IPS-18a (cell line): ENCODE results near the gene CCL2.
A peak's percentile ranks its signal among the peaks of the same experiment; 100 is the strongest.

Source experiments
- H3K27ac ChIP-seq: one replicate; pipeline ENCODE4 v1.5.1; 2013; ENCODE audit warnings: low read length
- H3K27me3 ChIP-seq: one replicate; pipeline ENCODE4 v1.6.1; 2013; ENCODE audit warnings: mild to moderate bottlenecking, low read length; ENCODE audit not compliant: control insufficient read depth, insufficient read depth
- H3K36me3 ChIP-seq: one replicate; pipeline ENCODE4 v1.6.1; 2013; ENCODE audit warnings: low read depth, low read length; ENCODE audit not compliant: control insufficient read depth
- H3K4me1 ChIP-seq: one replicate; pipeline ENCODE4 v1.6.1; 2013; ENCODE audit warnings: low read depth, low read length; ENCODE audit not compliant: control insufficient read depth
- H3K4me3 ChIP-seq: one replicate; pipeline ENCODE4 v1.5.1; 2013; ENCODE audit warnings: low read length
- H3K9ac ChIP-seq: one replicate; pipeline ENCODE4 v1.6.1; 2013; ENCODE audit warnings: mild to moderate bottlenecking, low read length, moderate library complexity
- H3K9me3 ChIP-seq: one replicate; pipeline ENCODE4 v1.6.1; 2013; ENCODE audit warnings: low read depth, low read length; ENCODE audit not compliant: control insufficient read depth

The CCL2 gene

DNA sequence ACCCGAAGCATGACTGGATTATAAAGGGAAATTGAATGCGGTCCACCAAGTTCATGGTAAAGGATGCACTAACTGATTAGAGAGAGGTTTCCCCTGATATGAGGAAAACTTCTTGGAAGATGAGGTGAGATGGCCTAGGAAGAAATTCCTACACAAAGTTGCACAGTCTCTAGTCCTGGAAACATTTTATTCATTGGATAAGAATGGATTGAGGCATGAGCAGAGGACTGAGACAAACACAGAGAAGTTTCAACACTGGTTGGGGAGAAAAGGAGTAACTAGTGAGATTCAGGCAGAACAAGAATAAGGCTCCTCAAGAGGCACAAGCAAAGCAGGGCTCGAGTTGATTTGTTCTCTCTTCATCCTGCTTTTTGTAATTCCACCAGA lies 2.0 kb upstream of the CCL2 start:
- H3K4me3 ChIP-seq: no peak overlapping the region
- no peak overlapping the region for H3K9ac ChIP-seq
- no peaks in the 10 kb centered on the region for H3K36me3 ChIP-seq
- no peaks in the 10 kb centered on the region for H3K27me3 ChIP-seq
- H3K4me1 ChIP-seq: peaks cover 29% of the 10 kb centered on the region
- H3K27ac ChIP-seq: no peak overlapping the region
- H3K9me3 ChIP-seq: no peaks in the 10 kb centered on the region

DNA sequence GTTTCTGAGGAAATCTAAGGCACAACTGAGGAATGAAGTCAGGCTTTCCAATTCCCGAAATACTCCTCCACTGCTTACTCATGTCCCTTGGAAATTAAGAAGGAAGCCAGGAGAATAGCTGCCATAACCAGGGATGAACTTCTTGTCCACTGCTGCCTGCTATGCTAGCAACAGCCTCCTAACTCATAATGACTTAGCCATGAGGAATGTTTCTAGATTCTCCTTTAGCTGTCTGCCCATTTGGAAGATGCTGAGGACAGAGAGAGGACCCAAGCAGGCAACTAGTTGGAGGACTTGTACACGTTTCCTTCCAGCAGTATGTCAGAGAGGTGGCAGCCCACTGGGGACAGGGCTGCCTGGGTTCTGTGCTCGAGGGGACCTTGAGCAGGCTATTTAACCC lies 939 bp upstream of the CCL2 start:
- no peak overlapping the region for H3K27ac ChIP-seq
- peak overlapping the region; percentile 38 for H3K4me3 ChIP-seq
- no peak overlapping the region for H3K9ac ChIP-seq
- peaks cover 29% of the 10 kb centered on the region for H3K4me1 ChIP-seq
- H3K9me3 ChIP-seq: no peaks in the 10 kb centered on the region
- no peaks in the 10 kb centered on the region for H3K27me3 ChIP-seq
- no peaks in the 10 kb centered on the region for H3K36me3 ChIP-seq

DNA sequence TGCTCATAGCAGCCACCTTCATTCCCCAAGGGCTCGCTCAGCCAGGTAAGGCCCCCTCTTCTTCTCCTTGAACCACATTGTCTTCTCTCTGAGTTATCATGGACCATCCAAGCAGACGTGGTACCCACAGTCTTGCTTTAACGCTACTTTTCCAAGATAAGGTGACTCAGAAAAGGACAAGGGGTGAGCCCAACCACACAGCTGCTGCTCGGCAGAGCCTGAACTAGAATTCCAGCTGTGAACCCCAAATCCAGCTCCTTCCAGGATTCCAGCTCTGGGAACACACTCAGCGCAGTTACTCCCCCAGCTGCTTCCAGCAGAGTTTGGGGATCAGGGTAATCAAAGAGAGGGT lies 272 bp downstream of the CCL2 start:
- Histone ChIP-seq H3K36me3 (no peaks in the 10 kb centered on the region), H3K9ac (no peak overlapping the region), H3K27ac (no peak overlapping the region), H3K27me3 (no peaks in the 10 kb centered on the region), H3K4me1 (peaks cover 29% of the 10 kb centered on the region), H3K4me3 (peak overlapping the region; percentile 38), H3K9me3 (no peaks in the 10 kb centered on the region)

DNA sequence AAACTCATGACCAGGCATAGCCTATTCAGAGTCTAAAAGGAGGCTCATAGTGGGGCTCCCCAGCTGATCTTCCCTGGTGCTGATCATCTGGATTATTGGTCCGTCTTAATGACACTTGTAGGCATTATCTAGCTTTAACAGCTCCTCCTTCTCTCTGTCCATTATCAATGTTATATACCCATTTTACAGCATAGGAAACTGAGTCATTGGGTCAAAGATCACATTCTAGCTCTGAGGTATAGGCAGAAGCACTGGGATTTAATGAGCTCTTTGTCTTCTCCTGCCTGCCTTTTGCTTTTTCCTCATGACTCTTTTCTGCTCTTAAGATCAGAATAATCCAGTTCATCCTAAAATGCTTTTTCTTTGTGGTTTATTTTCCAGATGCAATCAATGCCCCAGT lies 756 bp downstream of the CCL2 start:
- Histone ChIP-seq H3K36me3 (no peaks in the 10 kb centered on the region), H3K27me3 (no peaks in the 10 kb centered on the region), H3K9ac (no peak overlapping the region), H3K27ac (no peak overlapping the region), H3K4me1 (peaks cover 27% of the 10 kb centered on the region), H3K4me3 (peak overlapping the region; percentile 38), H3K9me3 (no peaks in the 10 kb centered on the region)

DNA sequence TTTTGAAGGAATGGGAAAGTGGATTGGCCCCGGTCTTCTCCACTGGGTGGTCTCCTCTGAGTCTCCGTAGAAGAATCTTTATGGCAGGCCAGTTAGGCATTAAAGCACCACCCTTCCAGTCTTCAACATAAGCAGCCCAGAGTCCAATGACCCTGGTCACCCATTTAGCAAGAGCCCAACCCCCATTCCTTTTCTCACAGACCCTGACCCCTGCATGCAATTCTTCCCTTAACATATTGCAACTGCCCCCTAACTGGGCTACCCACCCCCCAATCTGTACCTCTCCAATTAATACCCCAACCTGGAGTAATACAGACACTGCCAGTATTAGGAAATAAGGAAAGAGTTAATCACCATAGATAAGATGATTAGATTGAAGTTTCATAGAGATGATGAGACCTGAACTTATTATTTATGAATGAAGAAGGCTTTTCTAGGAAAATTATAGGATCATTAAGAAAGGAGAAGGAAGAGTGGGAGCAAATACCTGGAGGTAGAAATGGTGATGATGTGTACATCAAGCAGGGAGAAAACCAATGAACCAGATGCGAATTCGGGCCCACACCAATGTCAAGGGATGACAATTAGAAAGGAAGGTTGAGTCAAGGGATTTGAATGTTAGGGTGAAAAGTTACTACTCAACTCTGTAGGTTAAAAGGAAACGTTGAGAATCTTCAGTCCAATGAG lies 2.4 kb downstream of the CCL2 start:
- H3K27ac ChIP-seq: no peak overlapping the region
- no peaks in the 10 kb centered on the region for H3K36me3 ChIP-seq
- H3K4me3 ChIP-seq: no peak overlapping the region
- no peaks in the 10 kb centered on the region for H3K27me3 ChIP-seq
- H3K9ac ChIP-seq: no peak overlapping the region
- H3K4me1 ChIP-seq: peaks cover 22% of the 10 kb centered on the region
- no peaks in the 10 kb centered on the region for H3K9me3 ChIP-seq

DNA sequence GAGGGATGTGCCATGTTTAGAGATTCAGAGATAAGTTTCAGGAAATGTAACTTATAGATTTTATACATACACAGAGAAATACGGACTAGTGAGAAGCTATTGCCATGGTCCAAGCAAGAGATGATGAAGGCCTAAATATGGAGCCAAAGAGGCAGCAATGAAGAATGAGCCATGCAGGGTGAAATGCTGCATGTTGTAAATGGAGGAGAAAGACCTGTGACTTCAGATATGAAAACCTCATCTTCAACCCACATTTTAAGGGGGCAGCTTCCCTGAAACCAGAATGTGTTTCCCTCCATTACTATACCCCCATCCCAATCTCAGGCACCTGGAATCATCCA lies 2.9 kb downstream of the CCL2 start:
- Histone ChIP-seq H3K4me1 (peaks cover 22% of the 10 kb centered on the region), H3K27ac (no peak overlapping the region), H3K9ac (no peak overlapping the region), H3K36me3 (no peaks in the 10 kb centered on the region), H3K4me3 (no peak overlapping the region), H3K27me3 (no peaks in the 10 kb centered on the region), H3K9me3 (no peaks in the 10 kb centered on the region)

DNA sequence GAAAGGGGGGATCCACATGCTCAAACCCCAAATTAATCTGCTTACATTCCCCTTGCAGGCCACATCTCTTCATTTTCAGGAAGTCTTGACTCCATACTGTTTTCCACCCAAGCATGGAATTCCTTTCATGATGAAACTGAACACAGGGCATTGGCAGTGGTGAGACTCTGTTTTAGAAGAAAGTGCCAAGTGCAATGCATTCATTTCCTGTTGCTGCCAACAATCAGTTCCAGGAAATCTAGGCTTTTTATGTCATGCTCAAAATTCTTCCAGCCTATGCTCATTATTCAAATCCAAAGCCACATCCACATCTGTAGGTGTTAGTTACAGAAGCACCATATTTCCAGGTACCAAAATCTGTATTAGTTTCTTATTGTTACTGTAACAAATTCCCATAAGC lies 4.1 kb downstream of the CCL2 start:
- Histone ChIP-seq H3K27me3 (no peaks in the 10 kb centered on the region), H3K36me3 (no peaks in the 10 kb centered on the region), H3K9me3 (no peaks in the 10 kb centered on the region), H3K27ac (no peak overlapping the region), H3K9ac (no peak overlapping the region), H3K4me3 (no peak overlapping the region), H3K4me1 (peaks cover 19% of the 10 kb centered on the region)

DNA sequence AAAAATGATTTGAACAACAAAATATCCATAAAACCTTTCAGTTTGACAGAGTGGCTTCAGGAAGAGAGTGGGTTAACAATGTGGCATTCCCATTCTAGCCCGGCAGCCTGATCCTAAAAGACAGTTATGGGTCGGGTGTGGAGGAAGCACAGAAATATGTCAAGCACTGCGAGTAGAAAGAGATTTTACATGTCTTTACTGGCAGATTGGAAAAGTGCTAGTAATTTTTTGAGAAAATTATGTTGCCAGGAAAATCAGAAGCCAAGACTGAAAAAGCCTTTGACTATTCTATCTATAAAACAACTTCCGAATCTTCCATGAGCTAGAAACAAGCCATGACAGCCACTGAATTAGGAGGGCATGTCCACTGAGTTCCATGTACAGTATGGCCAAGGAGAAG lies 5.8 kb downstream of the CCL2 start:
- Histone ChIP-seq H3K27ac (no peak overlapping the region), H3K4me3 (no peak overlapping the region), H3K9ac (no peak overlapping the region), H3K9me3 (no peaks in the 10 kb centered on the region), H3K27me3 (no peaks in the 10 kb centered on the region), H3K36me3 (no peaks in the 10 kb centered on the region), H3K4me1 (peaks cover 3% of the 10 kb centered on the region)

DNA sequence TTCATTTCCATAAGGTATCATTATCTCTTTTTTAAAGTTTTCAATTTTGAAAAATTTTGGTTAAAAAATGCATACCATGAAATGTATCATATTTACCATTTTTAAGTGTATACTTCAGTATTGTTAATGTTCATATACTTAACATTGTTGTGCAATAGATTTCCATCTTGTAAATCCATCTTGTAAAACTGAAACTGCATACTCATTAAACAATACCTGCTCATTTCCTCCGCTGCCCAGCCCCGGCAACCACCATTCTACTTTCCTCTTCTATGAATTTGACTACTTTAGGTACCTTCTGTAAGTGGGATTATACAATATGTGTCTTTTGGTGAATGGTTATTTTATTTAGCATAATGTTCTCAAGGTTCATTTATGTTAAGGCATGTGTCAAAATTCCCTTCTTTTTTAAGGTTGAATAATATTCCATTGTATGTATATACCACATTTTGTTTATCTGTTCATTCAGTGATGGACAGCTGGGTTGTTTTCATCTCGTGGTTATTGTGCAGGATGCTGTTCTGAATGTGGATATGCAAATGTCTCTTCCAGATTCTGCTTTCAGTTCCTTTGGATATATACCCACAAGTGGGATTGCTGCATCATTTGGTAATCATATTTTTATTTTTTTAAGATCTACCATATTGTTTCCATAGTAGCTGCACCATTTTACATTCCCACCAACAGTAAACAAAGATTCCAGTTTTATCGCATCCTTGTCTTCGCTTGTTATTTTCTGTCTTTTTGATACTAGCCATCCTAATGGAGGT lies 6.7 kb downstream of the CCL2 start:
- Histone ChIP-seq H3K27ac (no peak overlapping the region), H3K4me3 (no peak overlapping the region), H3K36me3 (no peaks in the 10 kb centered on the region), H3K9me3 (no peaks in the 10 kb centered on the region), H3K27me3 (no peaks in the 10 kb centered on the region), H3K9ac (no peak overlapping the region), H3K4me1 (no peaks in the 10 kb centered on the region)

DNA sequence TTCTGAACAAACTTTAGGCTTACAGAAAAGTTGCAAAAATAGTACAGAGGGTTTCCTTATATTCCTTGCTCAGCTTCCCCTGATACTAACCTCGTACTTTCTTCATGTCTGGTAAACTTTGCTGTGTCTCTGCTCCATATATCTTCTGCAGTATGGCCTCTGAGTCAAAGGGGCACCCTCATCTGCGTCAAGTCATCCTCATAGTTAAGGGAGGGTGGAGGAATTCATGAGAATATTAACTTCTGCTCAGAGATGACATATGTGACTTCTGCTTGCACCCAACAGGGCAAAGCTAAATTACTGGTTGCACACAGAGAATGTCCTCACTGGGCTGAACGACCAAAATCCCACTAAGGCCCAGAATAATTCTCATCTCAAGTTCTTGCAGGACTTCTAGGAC lies 10.6 kb downstream of the CCL2 start:
- Histone ChIP-seq H3K4me3 (no peak overlapping the region), H3K27ac (no peak overlapping the region), H3K27me3 (no peaks in the 10 kb centered on the region), H3K36me3 (no peaks in the 10 kb centered on the region), H3K9me3 (no peaks in the 10 kb centered on the region), H3K9ac (no peak overlapping the region), H3K4me1 (no peaks in the 10 kb centered on the region)

DNA sequence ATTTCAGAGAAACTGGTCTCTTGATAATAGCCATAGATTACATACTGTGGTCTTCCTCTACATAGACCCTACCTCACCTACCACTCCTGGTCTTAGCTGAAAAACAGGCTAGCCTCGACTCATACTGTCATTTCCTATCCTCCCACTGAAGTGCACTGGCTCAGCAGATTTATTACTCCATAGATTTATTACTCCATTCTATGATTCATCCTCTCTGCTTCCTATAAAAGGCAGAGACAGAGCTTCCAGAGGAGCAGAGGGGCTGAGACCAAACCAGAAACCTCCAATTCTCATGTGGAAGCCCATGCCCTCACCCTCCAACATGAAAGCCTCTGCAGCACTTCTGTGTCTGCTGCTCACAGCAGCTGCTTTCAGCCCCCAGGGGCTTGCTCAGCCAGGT lies 14.9 kb downstream of the CCL2 start, which contains the start of gene CCL7:
TSS of gene CCL7 (plus strand) at position 253 of the 400 bp plus-strand sequence. CDS start at position 323, 70 bp downstream.
- H3K36me3 ChIP-seq: no peaks in the 10 kb centered on the region
- no peaks in the 10 kb centered on the region for H3K9me3 ChIP-seq
- no peak within 1 kb of the TSS for H3K27ac ChIP-seq
- no peaks in the 10 kb centered on the region for H3K4me1 ChIP-seq
- H3K4me3 ChIP-seq: no peak within 1 kb of the TSS
- no peaks in the 10 kb centered on the region for H3K27me3 ChIP-seq
- no peak within 1 kb of the TSS for H3K9ac ChIP-seq

DNA sequence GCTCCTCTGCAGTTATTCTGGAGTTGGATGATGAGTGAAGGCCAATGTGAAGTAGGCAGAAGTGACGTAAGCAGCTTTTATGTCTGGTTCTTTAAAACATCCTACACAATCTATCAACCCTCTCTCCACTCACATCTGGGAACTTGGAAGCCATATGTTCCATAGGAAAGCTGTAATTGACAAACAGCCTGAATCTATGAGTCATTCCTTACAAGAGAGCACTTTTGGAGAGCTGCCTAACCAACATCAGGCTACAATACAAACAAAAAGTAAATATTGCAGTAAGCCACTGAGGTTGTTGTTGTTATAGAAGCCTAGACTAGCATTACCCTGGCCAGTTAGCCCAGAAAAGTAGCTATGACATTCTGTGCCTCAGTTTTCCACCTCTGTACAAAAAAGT lies 20.8 kb downstream of the CCL2 start:
- H3K36me3 ChIP-seq: no peaks in the 10 kb centered on the region
- no peak overlapping the region for H3K9ac ChIP-seq
- H3K27me3 ChIP-seq: no peaks in the 10 kb centered on the region
- H3K4me1 ChIP-seq: no peaks in the 10 kb centered on the region
- H3K27ac ChIP-seq: no peak overlapping the region
- no peaks in the 10 kb centered on the region for H3K9me3 ChIP-seq
- H3K4me3 ChIP-seq: no peak overlapping the region
